Measurements from ENCODE around the gene FBLN7. TPM values are rescaled to one million over a fixed set of nuclear protein-coding genes. Genes with fewer than 3 reads are reported as not detected.

The FBLN7 gene
- total and polyA plus RNA-seq, 2 experiments from 2014 or later, result 0.16 TPM; not detected in 1

- Histone ChIP-seq H2AFZ (no peak overlapping the region), H3K27ac (ENCODE audit: low read depth) (no peak overlapping the region), H3K4me1 (ENCODE audit: insufficient read depth) (peaks cover 6% of the 10 kb centered on the region; the same call in 1 of the 2 replicates), H3K36me3 (ENCODE audit: insufficient read depth) (no peaks in the 10 kb centered on the region), H3F3A (replicated peaks; ENCODE audit: low read depth) (no peaks in the 10 kb centered on the region), H3K4me3 (no peak overlapping the region), H4K20me1 (replicated peaks; ENCODE audit: insufficient read depth) (peaks cover 5% of the 10 kb centered on the region; the same call in 1 of the 2 replicates), H3K9me2 (ENCODE audit: insufficient read depth) (no peaks in the 10 kb centered on the region), H3K4me2 (no peak overlapping the region), H3K27me3 (ENCODE audit: insufficient read depth) (peaks cover 44% of the 10 kb centered on the region), H3K79me2 (replicated peaks; ENCODE audit: insufficient read depth) (no peaks in the 10 kb centered on the region)
- no peak overlapping the region for H3K27ac Mint-ChIP-seq
- no peaks in the 10 kb centered on the region for H3K36me3 Mint-ChIP-seq (ENCODE audit: low read depth)
- peaks cover 26% of the 10 kb centered on the region for H3K27me3 Mint-ChIP-seq (ENCODE audit: insufficient read depth, low read depth, poor library complexity)
- TF ChIP-seq NANOG (IDR thresholded peaks at IDR 0.05; ENCODE audit: borderline replicate concordance) (no peak), ZNF331 (CRISPR knock-in tag; IDR thresholded peaks at IDR 0.05; ENCODE audit: low read depth) (no peak), ZNF114 (CRISPR knock-in tag; IDR thresholded peaks at IDR 0.05) (no peak)
- ATAC-seq, result no peak
- H3K4me1 Mint-ChIP-seq, result no peaks in the 10 kb centered on the region; the same call in 2 of the 3 replicates
- H3K9me3 Mint-ChIP-seq, result peaks cover 5% of the 10 kb centered on the region; the same call in 2 of the 3 replicates
- H3K4me3 Mint-ChIP-seq, result no peak overlapping the region
- DNase-seq (ENCODE audit: low spot score), result no peak
These were observed 45.3 kb downstream of the FBLN7 start for GRCh38 chr2:112183327-112184025.

GRCh38 chr2:112184121-112184520, 45.9 kb downstream of the FBLN7 start:
- Histone ChIP-seq H2AFZ (no peak overlapping the region), H3K4me2 (no peak overlapping the region), H3K36me3 (ENCODE audit: insufficient read depth) (no peaks in the 10 kb centered on the region), H3K9me2 (ENCODE audit: insufficient read depth) (no peaks in the 10 kb centered on the region), H4K20me1 (replicated peaks; ENCODE audit: insufficient read depth) (peaks cover 5% of the 10 kb centered on the region; the same call in 1 of the 2 replicates), H3K79me2 (replicated peaks; ENCODE audit: insufficient read depth) (no peaks in the 10 kb centered on the region), H3K4me1 (ENCODE audit: insufficient read depth) (peaks cover 6% of the 10 kb centered on the region; the same call in 1 of the 2 replicates), H3K27me3 (ENCODE audit: insufficient read depth) (peaks cover 44% of the 10 kb centered on the region), H3F3A (replicated peaks; ENCODE audit: low read depth) (no peaks in the 10 kb centered on the region), H3K27ac (ENCODE audit: low read depth) (no peak overlapping the region), H3K4me3 (no peak overlapping the region)
- Mint-ChIP-seq H3K27me3 (ENCODE audit: insufficient read depth, low read depth, poor library complexity) (peaks cover 26% of the 10 kb centered on the region), H3K9me3 (peaks cover 5% of the 10 kb centered on the region; the same call in 2 of the 3 replicates), H3K4me3 (no peak overlapping the region), H3K36me3 (ENCODE audit: low read depth) (no peaks in the 10 kb centered on the region), H3K27ac (no peak overlapping the region), H3K4me1 (no peaks in the 10 kb centered on the region; the same call in 2 of the 3 replicates)
- DNase-seq (ENCODE audit: low spot score) (no peak), ATAC-seq (no peak)
- TF ChIP-seq ZNF114 (CRISPR knock-in tag; IDR thresholded peaks at IDR 0.05), result no peak
- TF ChIP-seq EZH2 (IDR thresholded peaks at IDR 0.05; ENCODE audit: low read depth, unreplicated experiment), result no peak
- no peak for TF ChIP-seq ETS1 (IDR thresholded peaks at IDR 0.05)
- no peak for TF ChIP-seq EZH2phosphoT487 (IDR thresholded peaks at IDR 0.05; ENCODE audit: unreplicated experiment)
- no peak for TF ChIP-seq ZNF331 (CRISPR knock-in tag; IDR thresholded peaks at IDR 0.05; ENCODE audit: low read depth)
- TF ChIP-seq CTCF (conservative IDR thresholded peaks at IDR 0.05; ENCODE audit: low read depth in 2 of 2), result no peak
- no peak for TF ChIP-seq POLR2AphosphoS5 (IDR thresholded peaks at IDR 0.05; ENCODE audit: low read depth)
- no peak for TF ChIP-seq CREB1 (CRISPR knock-in tag; IDR thresholded peaks at IDR 0.05; ENCODE audit: low read depth)
- no peak for TF ChIP-seq NANOG (IDR thresholded peaks at IDR 0.05; ENCODE audit: borderline replicate concordance)
- no peak for TF ChIP-seq STAT1 (IDR thresholded peaks at IDR 0.05; ENCODE audit: unreplicated experiment)
- TF ChIP-seq JUNB (IDR thresholded peaks at IDR 0.05; ENCODE audit: unreplicated experiment), result no peak
- TF ChIP-seq ZNF462 (CRISPR knock-in tag; IDR thresholded peaks at IDR 0.05), result no peak

Measured in GM23338 (cell line).